Right atrium auricular region (tissue), 2 donors: ENCODE results near the gene CNTN4. TPM values are rescaled to one million over a fixed set of nuclear protein-coding genes. Genes with fewer than 3 reads are reported as not detected.

Experiments used
- DNase-seq: peaks from one replicate; pipeline ENCODE4 v3.0.0-alpha.2; 2019; ENCODE audit warnings: low spot score
- H3K27ac ChIP-seq, 2 donors: fragments of 200-600 bp; sonication (generic); 1 replicate in 1 of 2; 2 replicates in 1 of 2; pipeline ENCODE4 v1.5.1; 2016 to 2019
- H3K27me3 ChIP-seq, 2 donors: fragments of 200-600 bp; sonication (generic); one replicate each; pipeline versions ENCODE4 v1.5.1 to v1.6.0; 2017 to 2019
- H3K36me3 ChIP-seq: fragments of 200-600 bp; sonication (generic); one replicate; pipeline ENCODE4 v1.5.1; 2016
- H3K4me1 ChIP-seq, 2 donors: fragments of 200-600 bp; sonication (generic); one replicate each; pipeline versions ENCODE4 v1.5.1 to v1.6.0; 2017 to 2019
- H3K4me3 ChIP-seq, 2 donors: fragments of 200-600 bp; sonication (generic); 1 replicate in 1 of 2; 2 replicates in 1 of 2; pipeline ENCODE4 v1.5.1; 2017 to 2019; ENCODE audit warnings: mild to moderate bottlenecking in 1 of 2, moderate library complexity in 1 of 2
- H3K9me3 ChIP-seq, 2 donors: fragments of 200-600 bp; sonication (generic); one replicate each; pipeline ENCODE4 v1.5.1; 2019
- total RNA-seq, 2 donors: library from RNA; depleted of rRNA; stranded (reverse); fragments of >200 nt; gene quantifications; one replicate each; pipeline ENCODE4 v1.1.0, GENCODE V29; 2016
- TF ChIP-seq, protein P1 (sequence below), 2 donors: fragments of 200-600 bp; sonication (generic); IDR thresholded peaks; one replicate each; pipeline ENCODE4 v1.5.1; 2019; ENCODE audit warnings: antibody characterized with exemption in 2 of 2

The CNTN4 gene
- total RNA-seq, 2 donors from 2014 or later, result 5.3 to 5.7 TPM

GRCh38 chr3:2847062-2847841, 748.6 kb downstream of the CNTN4 start:
- H3K4me1 ChIP-seq, result no peaks in the 10 kb centered on the region
- TF ChIP-seq, protein P1, sequence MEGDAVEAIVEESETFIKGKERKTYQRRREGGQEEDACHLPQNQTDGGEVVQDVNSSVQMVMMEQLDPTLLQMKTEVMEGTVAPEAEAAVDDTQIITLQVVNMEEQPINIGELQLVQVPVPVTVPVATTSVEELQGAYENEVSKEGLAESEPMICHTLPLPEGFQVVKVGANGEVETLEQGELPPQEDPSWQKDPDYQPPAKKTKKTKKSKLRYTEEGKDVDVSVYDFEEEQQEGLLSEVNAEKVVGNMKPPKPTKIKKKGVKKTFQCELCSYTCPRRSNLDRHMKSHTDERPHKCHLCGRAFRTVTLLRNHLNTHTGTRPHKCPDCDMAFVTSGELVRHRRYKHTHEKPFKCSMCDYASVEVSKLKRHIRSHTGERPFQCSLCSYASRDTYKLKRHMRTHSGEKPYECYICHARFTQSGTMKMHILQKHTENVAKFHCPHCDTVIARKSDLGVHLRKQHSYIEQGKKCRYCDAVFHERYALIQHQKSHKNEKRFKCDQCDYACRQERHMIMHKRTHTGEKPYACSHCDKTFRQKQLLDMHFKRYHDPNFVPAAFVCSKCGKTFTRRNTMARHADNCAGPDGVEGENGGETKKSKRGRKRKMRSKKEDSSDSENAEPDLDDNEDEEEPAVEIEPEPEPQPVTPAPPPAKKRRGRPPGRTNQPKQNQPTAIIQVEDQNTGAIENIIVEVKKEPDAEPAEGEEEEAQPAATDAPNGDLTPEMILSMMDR (IDR thresholded peaks at IDR 0.05), result no peak

GRCh38 chr3:2849092-2849491, 750.4 kb downstream of the CNTN4 start:
- Histone ChIP-seq H3K4me3 (no peak overlapping the region), H3K27me3 (no peaks in the 10 kb centered on the region), H3K4me1 (no peaks in the 10 kb centered on the region), H3K27ac (no peak overlapping the region), H3K36me3 (no peaks in the 10 kb centered on the region), H3K9me3 (no peaks in the 10 kb centered on the region)
- no peak for DNase-seq
- TF ChIP-seq, protein P1 (IDR thresholded peaks at IDR 0.05), result no peak

More at GRCh38 chr3:2847062-2847841, 748.6 kb downstream of the CNTN4 start:
- Histone ChIP-seq H3K4me3 (no peak overlapping the region), H3K27ac (no peak overlapping the region), H3K27me3 (no peaks in the 10 kb centered on the region), H3K9me3 (no peaks in the 10 kb centered on the region), H3K36me3 (no peaks in the 10 kb centered on the region)
- no peak for DNase-seq

DNA sequence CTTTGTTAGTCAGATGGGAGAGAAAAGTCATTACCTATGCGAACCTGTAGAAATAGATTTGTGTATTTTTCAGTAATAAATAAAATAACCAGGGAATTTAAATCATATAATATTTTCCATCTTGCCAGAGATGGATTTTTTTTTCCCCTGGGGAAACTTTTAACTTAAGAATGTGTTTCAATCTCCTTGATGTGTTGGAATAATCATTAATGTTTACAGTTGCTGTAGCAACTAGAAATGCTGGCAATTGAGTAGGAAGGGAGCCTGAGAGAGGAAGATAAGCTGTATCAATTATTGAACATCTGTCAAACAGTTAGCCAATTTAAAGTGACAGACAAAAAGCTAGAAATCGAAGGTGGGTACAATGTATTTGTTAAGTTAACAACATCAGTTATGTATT, 752.0 kb downstream of the CNTN4 start:
- Histone ChIP-seq H3K27ac (no peak overlapping the region), H3K27me3 (no peaks in the 10 kb centered on the region), H3K4me3 (no peak overlapping the region), H3K4me1 (no peaks in the 10 kb centered on the region), H3K9me3 (no peaks in the 10 kb centered on the region), H3K36me3 (no peaks in the 10 kb centered on the region)
- TF ChIP-seq, protein P1 (IDR thresholded peaks at IDR 0.05), result no peak
- DNase-seq, result no peak

GRCh38 chr3:2851361-2851760, 752.7 kb downstream of the CNTN4 start:
- DNase-seq, result no peak
- peak overlapping the region in 1 of 2 donors; percentile 52 for H3K27ac ChIP-seq
- no peaks in the 10 kb centered on the region for H3K4me1 ChIP-seq

GRCh38 chr3:2851835-2852234, 753.2 kb downstream of the CNTN4 start:
- DNase-seq, result peak; percentile 65
- TF ChIP-seq, protein P1 (IDR thresholded peaks at IDR 0.05), result no peak
- Histone ChIP-seq H3K27ac (peak overlapping the region in 1 of 2 donors; percentile 52), H3K9me3 (no peaks in the 10 kb centered on the region), H3K4me1 (no peaks in the 10 kb centered on the region), H3K4me3 (no peak overlapping the region), H3K27me3 (no peaks in the 10 kb centered on the region), H3K36me3 (no peaks in the 10 kb centered on the region)

More at GRCh38 chr3:2851361-2851760, 752.7 kb downstream of the CNTN4 start:
- H3K27me3 ChIP-seq, result no peaks in the 10 kb centered on the region
- H3K36me3 ChIP-seq, result no peaks in the 10 kb centered on the region
- TF ChIP-seq, protein P1 (IDR thresholded peaks at IDR 0.05), result no peak
- no peaks in the 10 kb centered on the region for H3K9me3 ChIP-seq
- no peak overlapping the region for H3K4me3 ChIP-seq
